GM19099 (cell line): ENCODE data around the gene PTH1R.

Source experiments
- POLR2A ChIP-seq: IDR thresholded peaks from 3 replicates; pipeline ENCODE4 v1.6.1; 2011; ENCODE audit warnings: low read depth; ENCODE audit not compliant: insufficient read length; ENCODE audit errors: extremely low read depth

The PTH1R gene

DNA sequence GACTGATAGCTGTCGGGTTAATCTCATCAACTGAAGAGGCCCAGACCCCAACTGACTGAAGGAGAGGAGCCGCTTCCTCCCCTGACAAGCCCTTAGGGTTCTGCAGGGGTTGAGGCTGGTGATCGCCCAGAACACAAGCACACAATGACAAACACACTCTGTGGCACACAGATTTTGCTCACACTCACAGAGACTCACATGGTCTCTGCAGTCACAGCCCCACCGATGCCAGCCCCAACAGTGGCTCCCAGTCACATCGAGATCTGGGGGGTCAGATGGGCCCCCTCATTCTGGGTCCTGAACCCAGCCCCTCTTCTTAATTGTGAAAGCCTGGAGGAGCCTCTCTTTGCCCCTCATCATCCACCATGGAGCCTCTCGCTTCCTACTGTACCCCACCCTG is 16.7 kb downstream of the PTH1R start:
- no peak for TF ChIP-seq POLR2A

- no peak for TF ChIP-seq POLR2A
Measured at GRCh38 chr3:46895204-46895660, 17.7 kb downstream of the PTH1R start.

GRCh38 chr3:46895761-46896160 is 18.2 kb downstream of the PTH1R start:
- no peak for TF ChIP-seq POLR2A

DNA sequence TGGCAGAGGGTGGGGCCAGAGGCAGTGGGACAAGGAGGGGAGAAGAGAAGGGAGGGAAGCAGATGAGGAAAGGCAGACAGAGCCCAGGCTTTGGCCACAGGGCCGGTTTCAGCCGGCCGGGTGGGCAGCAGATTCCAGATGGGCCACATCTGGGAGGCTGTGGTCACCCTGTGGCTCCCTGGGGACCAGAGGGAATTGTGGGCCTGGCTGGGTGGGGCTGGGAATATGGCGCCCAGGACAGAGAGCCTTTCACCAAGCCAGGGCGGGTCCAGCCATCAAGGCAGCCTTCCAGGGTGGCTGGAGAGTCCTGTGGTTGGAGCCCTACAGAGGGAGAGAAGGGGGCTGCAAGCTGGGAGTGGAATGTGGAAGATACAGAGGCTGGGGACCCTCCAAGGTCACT is 18.9 kb downstream of the PTH1R start:
- no peak for TF ChIP-seq POLR2A

DNA sequence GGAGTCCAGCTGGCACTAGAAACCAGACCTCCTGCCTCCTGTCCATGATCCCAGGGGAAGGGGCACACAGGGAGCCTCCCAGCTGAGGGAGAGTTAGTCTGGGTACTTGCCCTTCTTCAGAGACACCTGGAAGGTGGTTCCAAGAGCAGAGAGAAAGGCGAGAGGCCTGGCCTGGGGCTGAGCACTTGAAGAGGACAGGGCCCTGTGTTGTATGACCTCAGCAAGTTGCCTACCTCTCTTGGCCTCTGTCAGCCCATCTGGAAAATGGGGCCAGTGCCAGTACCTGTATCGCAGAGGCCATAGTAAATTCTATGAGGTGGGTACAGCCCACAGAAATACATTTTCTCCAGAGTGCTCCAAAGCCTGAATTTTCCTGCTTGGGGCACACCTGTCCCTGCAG is 19.5 kb downstream of the PTH1R start:
- TF ChIP-seq POLR2A: no peak

DNA sequence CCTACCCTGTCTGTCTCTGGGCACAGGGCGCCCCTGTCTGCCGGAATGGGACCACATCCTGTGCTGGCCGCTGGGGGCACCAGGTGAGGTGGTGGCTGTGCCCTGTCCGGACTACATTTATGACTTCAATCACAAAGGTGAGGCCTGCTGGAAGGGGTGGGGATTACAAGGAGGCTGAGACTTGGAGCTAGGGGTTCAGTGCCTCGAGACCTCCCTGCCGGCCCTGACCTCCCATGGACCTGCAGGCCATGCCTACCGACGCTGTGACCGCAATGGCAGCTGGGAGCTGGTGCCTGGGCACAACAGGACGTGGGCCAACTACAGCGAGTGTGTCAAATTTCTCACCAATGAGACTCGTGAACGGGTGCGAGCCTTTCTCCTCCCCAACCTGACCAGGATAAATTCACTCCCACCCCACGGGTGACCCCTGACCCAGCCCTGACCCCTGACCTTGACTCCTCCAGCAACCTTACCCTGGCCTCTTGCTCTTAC is 20.4 kb downstream of the PTH1R start:
- no peak for TF ChIP-seq POLR2A

DNA sequence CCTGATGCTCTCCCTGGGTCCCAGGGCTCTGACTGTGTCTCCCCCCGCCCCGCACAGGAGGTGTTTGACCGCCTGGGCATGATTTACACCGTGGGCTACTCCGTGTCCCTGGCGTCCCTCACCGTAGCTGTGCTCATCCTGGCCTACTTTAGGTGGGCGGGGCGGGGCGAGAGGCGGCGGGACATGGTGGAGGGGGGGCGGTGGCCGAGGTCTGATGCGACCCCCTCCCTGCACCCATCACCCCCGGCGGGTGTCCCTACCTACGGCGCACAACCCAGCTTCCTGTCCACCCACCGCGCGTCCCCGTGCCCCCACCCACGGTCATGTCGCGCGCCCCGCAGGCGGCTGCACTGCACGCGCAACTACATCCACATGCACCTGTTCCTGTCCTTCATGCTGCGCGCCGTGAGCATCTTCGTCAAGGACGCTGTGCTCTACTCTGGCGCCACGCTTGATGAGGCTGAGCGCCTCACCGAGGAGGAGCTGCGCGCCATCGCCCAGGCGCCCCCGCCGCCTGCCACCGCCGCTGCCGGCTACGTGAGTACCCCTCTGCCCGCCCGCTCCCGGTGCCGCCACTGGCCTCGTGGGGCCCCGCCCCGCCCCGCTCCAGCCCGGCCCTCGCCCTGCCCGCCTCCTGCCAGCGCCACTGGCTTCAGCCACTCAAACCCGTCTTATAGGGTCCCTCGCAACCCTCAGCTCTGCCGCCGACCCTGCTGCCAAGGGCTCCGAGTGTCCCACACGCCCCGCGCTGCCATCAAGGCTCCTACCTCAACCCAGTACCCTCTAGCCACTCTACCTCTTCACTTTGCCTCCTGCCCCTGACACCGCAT is 21.0 kb downstream of the PTH1R start:
- no peak for TF ChIP-seq POLR2A

DNA sequence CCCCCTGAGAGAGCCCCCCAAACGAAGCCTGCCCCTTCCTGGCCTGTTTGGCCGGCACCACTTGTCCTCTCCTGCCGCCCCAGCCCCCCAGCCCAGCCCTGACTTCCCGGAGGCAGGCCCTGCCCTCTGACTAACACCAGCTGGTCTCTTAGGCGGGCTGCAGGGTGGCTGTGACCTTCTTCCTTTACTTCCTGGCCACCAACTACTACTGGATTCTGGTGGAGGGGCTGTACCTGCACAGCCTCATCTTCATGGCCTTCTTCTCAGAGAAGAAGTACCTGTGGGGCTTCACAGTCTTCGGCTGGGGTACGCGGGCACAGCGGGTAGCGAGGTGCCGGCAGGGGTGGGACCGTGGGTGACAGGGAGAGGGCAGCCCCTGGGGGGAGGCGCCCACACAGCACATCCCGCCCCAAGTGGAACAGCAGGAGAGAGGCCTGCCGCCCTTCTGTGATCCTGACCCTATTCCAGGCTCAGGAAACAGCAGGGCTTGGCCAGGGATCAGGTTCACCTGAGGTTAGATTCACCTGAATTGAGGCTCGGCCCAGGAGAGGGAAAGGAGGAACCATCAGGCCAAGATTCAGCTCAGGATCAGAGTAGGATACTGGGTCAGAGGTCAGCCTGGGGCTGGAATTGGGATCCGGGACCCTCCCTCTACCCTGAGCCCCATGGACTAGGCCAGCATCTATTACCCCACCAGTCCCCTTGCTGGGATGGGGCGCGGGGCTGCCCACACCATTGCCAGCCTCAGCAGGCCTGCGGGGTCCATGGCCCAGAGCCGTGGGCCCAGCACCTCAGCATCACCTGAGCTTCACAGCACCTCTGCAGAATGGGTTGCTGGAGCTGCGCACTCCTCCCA is 21.9 kb downstream of the PTH1R start:
- no peak for TF ChIP-seq POLR2A

- no peak for TF ChIP-seq POLR2A
Measured at GRCh38 chr3:46900007-46900292, 22.4 kb downstream of the PTH1R start.

GRCh38 chr3:46900356-46900755 is 22.8 kb downstream of the PTH1R start:
- no peak for TF ChIP-seq POLR2A

GRCh38 chr3:46901061-46901460 is 23.5 kb downstream of the PTH1R start:
- TF ChIP-seq POLR2A: no peak

- TF ChIP-seq POLR2A: no peak
Measured at GRCh38 chr3:46901591-46902187, 24.2 kb downstream of the PTH1R start.

GRCh38 chr3:46902188-46902631 is 24.7 kb downstream of the PTH1R start:
- TF ChIP-seq POLR2A: no peak

GRCh38 chr3:46903341-46904302 is 26.1 kb downstream of the PTH1R start:
- TF ChIP-seq POLR2A: no peak
